GM12891 (cell line): ENCODE data around the gene PGR.
A peak's percentile ranks its signal among the peaks of the same experiment; 100 is the strongest.

Experiments
- DNase-seq: peaks from one replicate; pipeline ENCODE4 v3.0.0; 2011; ENCODE audit warnings: low spot score; ENCODE audit not compliant: insufficient read length
- FAIRE-seq: peaks from 2 replicates; lab custom pipeline; 2011; peaks lifted over from hg19 to GRCh38; lab: Jason Lieb, UNC
- PAX5 ChIP-seq: IDR thresholded peaks from 2 replicates; pipeline ENCODE4 v1.6.1; 2011; ENCODE audit warnings: low read length, moderate library complexity, mild to moderate bottlenecking; ENCODE audit not compliant: insufficient read depth, severe bottlenecking
- POLR2A ChIP-seq: IDR thresholded peaks from 2 replicates; pipeline ENCODE4 v1.6.1; 2011; ENCODE audit warnings: low read depth, low read length, control low read depth
- POLR2AphosphoS5 ChIP-seq: IDR thresholded peaks from 2 replicates; pipeline ENCODE4 v1.6.1; 2011; ENCODE audit warnings: low read depth, low read length, control low read depth
- POU2F2 ChIP-seq: IDR thresholded peaks from 2 replicates; pipeline ENCODE4 v1.6.1; 2011; ENCODE audit warnings: low read depth, mild to moderate bottlenecking, control low read depth, low read length, moderate library complexity
- SPI1 ChIP-seq: IDR thresholded peaks from 2 replicates; pipeline ENCODE4 v1.6.1; 2011; ENCODE audit warnings: low read depth, low read length, control low read depth
- TAF1 ChIP-seq: IDR thresholded peaks from 2 replicates; pipeline ENCODE4 v1.6.1; 2011; ENCODE audit warnings: low read depth, low read length, control low read depth

Gene PGR

GRCh38 chr11:100984668-100985067 lies 144.9 kb downstream of the PGR start:
- no peak for FAIRE-seq

DNA sequence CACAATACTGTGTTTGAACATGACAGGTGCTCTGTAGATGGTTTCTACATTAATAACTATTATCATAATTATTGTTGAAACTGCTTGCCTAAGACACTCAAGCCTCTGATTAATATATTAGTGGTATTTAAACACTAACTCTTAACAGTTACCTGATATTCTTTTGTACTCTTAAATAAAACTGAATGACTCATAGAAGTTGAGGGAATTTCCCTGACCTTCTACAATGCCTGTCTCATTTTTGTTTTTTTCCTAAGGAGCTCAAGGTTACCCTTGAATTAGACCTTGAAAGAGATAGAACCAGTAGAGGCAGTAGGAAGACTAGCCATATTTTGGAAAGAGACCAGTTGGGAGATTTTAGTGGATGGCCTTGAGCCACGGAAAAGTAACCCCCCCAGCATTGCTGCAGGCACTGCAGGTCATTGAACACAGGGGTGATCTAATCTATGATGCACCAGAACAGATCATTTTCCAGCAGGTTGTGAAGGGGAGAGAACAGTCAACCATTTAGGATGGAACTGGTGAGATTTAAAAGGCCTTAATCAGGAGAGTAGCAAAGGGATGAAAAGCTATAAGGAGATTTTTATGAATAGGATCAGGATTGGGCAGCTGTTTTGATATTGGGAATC lies 148.3 kb downstream of the PGR start:
- no peak for FAIRE-seq

More at GRCh38 chr11:100984668-100985067, 144.9 kb downstream of the PGR start:
- no peak for DNase-seq
- peak; percentile 65 for TF ChIP-seq SPI1
- TF ChIP-seq POLR2AphosphoS5, result no peak

GRCh38 chr11:100980156-100980555 lies 149.5 kb downstream of the PGR start:
- TF ChIP-seq TAF1 (no peak), SPI1 (no peak), PAX5 (no peak), POLR2AphosphoS5 (no peak)
- FAIRE-seq (no peak), DNase-seq (no peak)

More for the DNA sequence above, 148.3 kb downstream of the PGR start:
- TF ChIP-seq POLR2A (no peak), PAX5 (no peak), POU2F2 (no peak), SPI1 (no peak), TAF1 (no peak), POLR2AphosphoS5 (no peak)
- no peak for DNase-seq
